Measurements from ENCODE around the gene CTDSPL2. TPM values are rescaled to one million over a fixed set of nuclear protein-coding genes. Genes with fewer than 3 reads are reported as not detected.

The CTDSPL2 gene
- total and polyA plus RNA-seq, 10 donors: 5.2 to 73.7 (median 51.5) TPM

DNA sequence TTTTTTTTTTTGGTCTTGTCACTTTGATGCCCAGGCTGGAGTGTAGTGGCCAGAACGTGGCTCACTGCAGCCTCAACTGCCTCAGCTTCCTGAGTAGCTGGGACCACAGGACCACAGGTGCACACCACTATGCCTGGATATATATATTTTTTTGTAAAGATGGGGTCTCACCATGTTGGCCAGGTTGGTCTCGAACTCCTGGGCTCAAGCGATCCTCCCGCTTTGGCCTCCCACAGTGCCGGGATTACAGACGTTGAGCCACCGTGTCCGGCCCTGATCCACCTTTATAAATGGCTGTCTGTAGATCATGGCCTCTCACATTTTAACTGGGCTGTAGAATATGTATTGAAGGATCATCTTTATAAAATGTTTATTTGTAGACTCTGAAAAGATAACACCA, 107.7 kb downstream of the CTDSPL2 start:
- H3K4me3 ChIP-seq: peak overlapping the region in 1 of 8 donors; percentile 95
- no peaks in the 10 kb centered on the region for H3K9me3 ChIP-seq
- intact Hi-C loops (cut with DNase I; ENCODE audit: low total_unique reads): no loop called here
- TF ChIP-seq POLR2AphosphoS5 (IDR thresholded peaks at IDR 0.05) (no peak), POLR2A (IDR thresholded peaks at IDR 0.05) (no peak)
- TF ChIP-seq, protein P1, sequence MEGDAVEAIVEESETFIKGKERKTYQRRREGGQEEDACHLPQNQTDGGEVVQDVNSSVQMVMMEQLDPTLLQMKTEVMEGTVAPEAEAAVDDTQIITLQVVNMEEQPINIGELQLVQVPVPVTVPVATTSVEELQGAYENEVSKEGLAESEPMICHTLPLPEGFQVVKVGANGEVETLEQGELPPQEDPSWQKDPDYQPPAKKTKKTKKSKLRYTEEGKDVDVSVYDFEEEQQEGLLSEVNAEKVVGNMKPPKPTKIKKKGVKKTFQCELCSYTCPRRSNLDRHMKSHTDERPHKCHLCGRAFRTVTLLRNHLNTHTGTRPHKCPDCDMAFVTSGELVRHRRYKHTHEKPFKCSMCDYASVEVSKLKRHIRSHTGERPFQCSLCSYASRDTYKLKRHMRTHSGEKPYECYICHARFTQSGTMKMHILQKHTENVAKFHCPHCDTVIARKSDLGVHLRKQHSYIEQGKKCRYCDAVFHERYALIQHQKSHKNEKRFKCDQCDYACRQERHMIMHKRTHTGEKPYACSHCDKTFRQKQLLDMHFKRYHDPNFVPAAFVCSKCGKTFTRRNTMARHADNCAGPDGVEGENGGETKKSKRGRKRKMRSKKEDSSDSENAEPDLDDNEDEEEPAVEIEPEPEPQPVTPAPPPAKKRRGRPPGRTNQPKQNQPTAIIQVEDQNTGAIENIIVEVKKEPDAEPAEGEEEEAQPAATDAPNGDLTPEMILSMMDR (IDR thresholded peaks at IDR 0.05 in 8 of 11, conservative IDR thresholded peaks at IDR 0.05 in 3 of 11): no peak
- H3K27ac ChIP-seq: peak overlapping the region in 2 of 8 donors; percentile 99
- WGBS, 5 donors: 93 to 97% (median 95%) methylated on average over 8 of the region's 8 CpGs
- H3K4me1 ChIP-seq: peaks cover 20 to 51% (median 34%) of the 10 kb centered on the region in 6 donors
- no peaks in the 10 kb centered on the region for H3K27me3 ChIP-seq (replicated peaks in 1 of 7)
- H3K36me3 ChIP-seq: peaks cover 0 to 45% (median 2%) of the 10 kb centered on the region in 6 donors
- no peak for DNase-seq

DNA sequence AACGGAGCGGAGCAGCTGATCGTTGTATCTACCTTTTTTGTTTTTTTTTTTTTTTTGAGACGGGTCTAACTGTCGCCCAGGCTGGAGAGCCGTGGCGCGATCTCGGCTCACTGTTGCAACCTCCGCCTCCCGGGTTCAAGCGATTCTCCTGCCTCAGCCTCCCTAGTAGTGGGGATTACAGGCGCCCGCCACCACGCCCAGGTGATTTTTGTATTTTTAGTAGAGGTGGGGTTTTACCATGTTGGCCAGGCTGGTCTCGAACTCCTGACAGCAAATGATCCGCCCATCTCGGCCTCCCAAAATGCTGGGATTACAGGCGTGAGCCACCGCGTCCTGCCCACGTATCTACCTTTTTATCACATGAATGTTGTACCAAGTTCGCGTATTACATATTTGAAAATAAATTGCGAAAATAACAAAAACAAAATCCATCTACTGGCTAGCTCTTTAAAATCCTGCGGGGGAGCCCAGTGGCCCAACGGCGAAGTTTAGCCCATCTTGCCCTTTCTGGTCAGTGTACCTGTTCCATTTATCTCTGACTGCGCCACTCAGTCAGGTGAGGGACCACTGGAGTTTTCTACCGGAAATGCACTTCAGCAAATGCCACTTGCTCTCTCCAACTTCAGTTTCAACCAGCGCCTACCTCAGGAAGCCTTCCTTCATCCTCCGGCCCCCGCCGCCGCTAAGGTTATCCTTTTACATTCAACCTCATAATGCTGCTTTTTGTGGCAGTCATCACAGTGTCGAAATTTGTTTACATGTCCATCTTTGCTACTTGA, 108.3 kb downstream of the CTDSPL2 start:
- intact Hi-C loops (cut with DNase I; ENCODE audit: low total_unique reads): no loop called here
- H3K4me3 ChIP-seq: peak overlapping the region; percentile 73 to 95 (median 87)
- DNase-seq: peak; percentile 79
- peaks cover 24 to 57% (median 40%) of the 10 kb centered on the region in 6 donors for H3K4me1 ChIP-seq
- WGBS, 5 donors: 62 to 67% (median 64%) methylated on average over 36 of the region's 36 CpGs
- H3K36me3 ChIP-seq: peaks cover 0 to 52% (median 2%) of the 10 kb centered on the region in 6 donors
- no peaks in the 10 kb centered on the region for H3K27me3 ChIP-seq (replicated peaks in 1 of 7)
- peak overlapping the region; percentile 93 to 99 (median 98) for H3K27ac ChIP-seq
- no peaks in the 10 kb centered on the region for H3K9me3 ChIP-seq
- TF ChIP-seq POLR2A (IDR thresholded peaks at IDR 0.05) (no peak), POLR2AphosphoS5 (IDR thresholded peaks at IDR 0.05) (no peak)
- TF ChIP-seq, protein P1 (IDR thresholded peaks at IDR 0.05 in 8 of 11, conservative IDR thresholded peaks at IDR 0.05 in 3 of 11): no peak

DNA sequence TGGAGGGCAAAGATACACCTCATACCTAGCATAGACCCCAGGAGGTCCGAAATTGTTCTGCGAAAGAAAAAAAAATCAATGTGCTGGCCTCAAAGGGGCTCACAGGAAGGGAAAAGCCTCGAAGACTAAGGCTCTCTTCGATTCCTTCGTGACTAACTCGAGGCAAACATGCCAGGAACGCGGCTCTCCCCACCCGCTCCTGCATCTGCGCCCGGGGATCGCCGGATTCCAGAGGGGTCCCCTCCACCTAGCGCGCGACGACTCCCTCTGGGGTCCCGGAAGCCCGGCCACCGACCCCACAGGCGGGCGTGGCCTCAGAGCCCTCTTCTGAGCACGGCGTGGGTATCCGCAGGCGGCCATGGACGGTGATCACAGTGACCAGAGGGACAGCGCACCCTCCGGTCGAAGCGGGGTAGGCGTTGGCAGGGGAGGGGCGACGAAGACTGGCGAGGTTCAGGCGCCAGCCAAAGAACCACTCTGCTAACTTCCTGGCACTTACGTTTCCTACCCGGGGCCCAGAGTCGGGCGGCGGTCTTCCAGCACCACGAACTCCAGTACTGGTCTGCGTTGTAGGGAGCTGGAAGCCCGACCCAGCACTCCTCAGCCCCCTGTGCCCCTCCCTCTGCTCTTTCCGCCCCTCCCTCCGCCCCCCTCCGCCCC, 109.0 kb downstream of the CTDSPL2 start:
- intact Hi-C loops (cut with DNase I; ENCODE audit: low total_unique reads): no loop called here
- H3K9me3 ChIP-seq: no peaks in the 10 kb centered on the region
- TF ChIP-seq POLR2AphosphoS5 (IDR thresholded peaks at IDR 0.05) (no peak), POLR2A (IDR thresholded peaks at IDR 0.05) (peak in 2 of 3 donors; percentile 49 to 56)
- TF ChIP-seq, protein P1 (IDR thresholded peaks at IDR 0.05 in 8 of 11, conservative IDR thresholded peaks at IDR 0.05 in 3 of 11): peak in 10 of 11 experiments; percentile 25 to 77 (median 60)
- peak overlapping the region; percentile 93 to 99 (median 98) for H3K27ac ChIP-seq
- peaks cover 0 to 58% (median 2%) of the 10 kb centered on the region in 6 donors for H3K36me3 ChIP-seq
- WGBS, 5 donors: 0 to 1% (median 0%) methylated on average over 21 to 45 of the region's 47 CpGs
- peaks cover 28 to 64% (median 48%) of the 10 kb centered on the region in 6 donors for H3K4me1 ChIP-seq
- H3K27me3 ChIP-seq (replicated peaks in 1 of 7): no peaks in the 10 kb centered on the region
- peak overlapping the region; percentile 73 to 95 (median 87) for H3K4me3 ChIP-seq
- DNase-seq: peak; percentile 96
